ENCODE results near the gene TENM4.

TENM4 gene

DNA sequence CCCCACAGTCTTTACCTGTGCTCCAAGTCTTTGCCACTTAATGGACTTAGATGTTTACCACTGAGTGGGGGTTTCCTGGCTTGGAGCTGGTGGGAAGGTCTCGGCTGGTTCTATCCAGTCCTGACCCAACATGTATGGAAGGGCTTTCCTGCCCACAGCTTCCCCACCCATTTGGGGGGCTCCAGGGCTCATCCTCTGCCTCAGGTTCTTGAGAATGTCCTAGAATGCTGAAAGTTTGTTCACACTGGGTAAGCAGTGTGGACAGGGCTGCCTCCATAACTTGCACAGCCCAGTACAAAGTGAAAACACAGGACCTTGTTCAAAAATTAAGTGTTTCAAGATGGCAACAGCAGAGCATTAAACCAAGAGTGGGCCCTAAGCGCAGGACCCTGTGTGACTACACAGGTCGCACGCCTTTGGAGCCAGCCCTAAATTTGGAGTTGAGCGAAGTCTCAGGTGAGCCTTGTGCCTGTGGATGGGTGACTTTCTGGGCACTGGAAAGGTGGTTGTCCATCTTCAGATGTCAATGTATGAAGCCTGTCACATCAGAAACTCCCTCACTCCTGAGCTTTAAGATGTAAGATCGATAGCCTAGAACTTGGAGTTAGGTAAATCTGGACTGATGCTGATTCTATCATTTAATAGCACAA is 793.4 kb downstream of the TENM4 start:
- Histone ChIP-seq H3K36me3 (replicated peaks) (no peaks in the 10 kb centered on the region), H3K27me3 (replicated peaks) (no peaks in the 10 kb centered on the region), H3K4me3 (ENCODE audit: low read depth, low read length) (no peak overlapping the region), H3K27ac (no peak overlapping the region)
- in situ Hi-C loops (cut with HindIII; ENCODE audit: low pct_ligation_motif_present, low sequenced_read_pairs): no loop called here
- TF ChIP-seq, protein P1, sequence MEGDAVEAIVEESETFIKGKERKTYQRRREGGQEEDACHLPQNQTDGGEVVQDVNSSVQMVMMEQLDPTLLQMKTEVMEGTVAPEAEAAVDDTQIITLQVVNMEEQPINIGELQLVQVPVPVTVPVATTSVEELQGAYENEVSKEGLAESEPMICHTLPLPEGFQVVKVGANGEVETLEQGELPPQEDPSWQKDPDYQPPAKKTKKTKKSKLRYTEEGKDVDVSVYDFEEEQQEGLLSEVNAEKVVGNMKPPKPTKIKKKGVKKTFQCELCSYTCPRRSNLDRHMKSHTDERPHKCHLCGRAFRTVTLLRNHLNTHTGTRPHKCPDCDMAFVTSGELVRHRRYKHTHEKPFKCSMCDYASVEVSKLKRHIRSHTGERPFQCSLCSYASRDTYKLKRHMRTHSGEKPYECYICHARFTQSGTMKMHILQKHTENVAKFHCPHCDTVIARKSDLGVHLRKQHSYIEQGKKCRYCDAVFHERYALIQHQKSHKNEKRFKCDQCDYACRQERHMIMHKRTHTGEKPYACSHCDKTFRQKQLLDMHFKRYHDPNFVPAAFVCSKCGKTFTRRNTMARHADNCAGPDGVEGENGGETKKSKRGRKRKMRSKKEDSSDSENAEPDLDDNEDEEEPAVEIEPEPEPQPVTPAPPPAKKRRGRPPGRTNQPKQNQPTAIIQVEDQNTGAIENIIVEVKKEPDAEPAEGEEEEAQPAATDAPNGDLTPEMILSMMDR (IDR thresholded peaks at IDR 0.05; ENCODE audit: low read depth, low read length, missing control alignments): no peak
- no peak for DNase-seq

DNA sequence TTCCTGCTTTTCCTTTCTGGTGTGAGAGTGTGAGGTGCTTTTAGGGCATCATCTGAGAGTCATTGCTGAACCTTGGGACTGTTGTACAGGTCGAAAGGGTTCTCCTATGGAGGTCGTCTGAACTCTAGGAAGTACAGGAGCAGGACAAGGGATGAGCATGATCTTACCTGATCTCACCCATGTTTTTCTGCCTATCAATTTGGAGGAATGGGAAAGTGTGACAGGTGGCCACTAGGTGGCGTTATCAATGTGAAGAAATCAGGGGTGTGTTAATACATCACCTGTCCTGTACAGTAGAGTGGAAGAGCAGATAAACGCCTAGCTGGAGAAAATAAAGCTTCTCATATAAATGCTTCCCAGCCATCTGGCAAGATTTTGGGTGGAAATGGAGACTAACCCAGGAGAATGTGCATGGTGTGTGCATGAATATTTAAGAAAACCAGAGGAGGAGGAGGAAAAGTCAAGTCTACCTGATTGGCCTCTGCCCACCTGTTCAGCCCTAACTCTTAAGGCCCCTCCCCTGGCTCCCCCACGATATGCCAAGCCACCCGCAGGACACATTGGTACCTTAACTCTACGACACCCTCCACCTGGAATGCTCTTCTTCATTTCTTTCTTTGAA is 794.2 kb downstream of the TENM4 start:
- Histone ChIP-seq H3K27me3 (replicated peaks) (no peaks in the 10 kb centered on the region), H3K36me3 (replicated peaks) (no peaks in the 10 kb centered on the region), H3K4me3 (ENCODE audit: low read depth, low read length) (no peak overlapping the region), H3K27ac (no peak overlapping the region)
- peak; percentile 18 for DNase-seq
- in situ Hi-C loops (cut with HindIII; ENCODE audit: low pct_ligation_motif_present, low sequenced_read_pairs): no loop called here
- TF ChIP-seq, protein P1 (IDR thresholded peaks at IDR 0.05; ENCODE audit: low read depth, low read length, missing control alignments): peak; percentile 82

DNA sequence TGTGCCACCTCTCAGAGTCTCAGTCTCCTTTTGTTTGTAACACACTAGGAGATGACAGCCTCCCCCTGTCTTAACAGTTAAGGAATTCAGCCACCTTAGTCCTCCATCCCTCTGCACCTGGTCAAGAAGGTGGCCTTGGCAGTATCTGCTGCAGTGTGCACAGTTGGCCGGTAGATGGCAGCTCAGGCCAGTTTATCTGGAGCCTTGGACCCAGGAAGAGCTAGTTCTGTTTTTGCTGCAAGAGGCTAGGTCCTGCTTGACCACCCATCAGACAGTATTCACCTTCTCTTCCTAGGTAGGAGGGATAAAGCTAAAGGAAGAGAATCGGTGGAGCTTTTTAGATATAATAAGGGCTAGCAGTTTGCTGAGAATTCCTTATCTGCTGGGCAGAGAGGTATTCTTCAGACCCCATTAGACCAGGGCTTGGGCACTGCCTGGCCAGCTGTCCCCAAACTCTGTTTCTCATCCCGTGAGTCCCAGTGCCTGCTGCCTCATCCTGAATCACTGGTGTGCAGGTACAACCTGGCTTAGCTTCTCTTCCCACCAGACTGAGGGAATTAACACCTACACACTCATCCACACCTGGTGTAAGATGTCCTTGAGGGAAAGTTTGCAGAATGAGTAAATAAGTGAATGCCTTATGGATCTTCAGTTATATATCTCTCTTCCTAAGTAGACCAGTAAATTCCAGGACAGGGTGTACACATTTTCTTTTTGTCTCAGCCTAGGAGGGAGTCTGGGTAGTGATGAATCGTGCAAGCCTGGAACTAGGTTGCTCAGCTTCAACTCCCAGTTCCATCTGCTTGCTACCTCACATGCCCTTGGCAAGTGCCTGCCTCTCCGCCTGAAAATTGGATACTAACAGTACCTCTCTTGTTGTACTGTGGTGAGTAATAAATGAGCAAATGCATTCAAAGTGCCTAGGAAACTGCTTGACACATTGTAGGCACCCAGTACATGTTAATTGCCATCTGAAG is 795.3 kb downstream of the TENM4 start:
- Histone ChIP-seq H3K4me3 (ENCODE audit: low read depth, low read length) (no peak overlapping the region), H3K36me3 (replicated peaks) (no peaks in the 10 kb centered on the region), H3K27me3 (replicated peaks) (no peaks in the 10 kb centered on the region), H3K27ac (no peak overlapping the region)
- TF ChIP-seq, protein P1 (IDR thresholded peaks at IDR 0.05; ENCODE audit: low read depth, low read length, missing control alignments): peak; percentile 99
- in situ Hi-C loops (cut with HindIII; ENCODE audit: low pct_ligation_motif_present, low sequenced_read_pairs): no loop called here
- peak; percentile 54 for DNase-seq

DNA sequence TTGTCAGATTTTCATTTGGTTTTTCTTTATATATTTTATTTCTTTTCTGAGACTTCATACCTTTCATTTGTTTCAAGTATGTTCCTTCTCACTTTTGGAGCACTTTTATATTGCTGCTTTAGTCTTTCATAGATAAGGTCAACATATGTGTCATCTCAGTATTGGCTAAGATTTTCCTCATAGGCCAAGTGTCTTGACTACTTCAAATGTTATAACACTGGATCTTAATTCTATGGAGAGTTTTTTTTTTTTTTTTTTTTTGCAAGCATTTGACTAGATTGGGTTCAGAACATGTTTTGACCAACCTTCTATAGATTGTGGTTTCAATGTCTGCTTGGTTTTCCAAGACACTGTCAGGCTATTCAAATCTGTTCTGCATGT is 797.2 kb downstream of the TENM4 start:
- no peaks in the 10 kb centered on the region for H3K36me3 ChIP-seq (replicated peaks)
- in situ Hi-C loops (cut with HindIII; ENCODE audit: low pct_ligation_motif_present, low sequenced_read_pairs): no loop called here
- no peaks in the 10 kb centered on the region for H3K27me3 ChIP-seq (replicated peaks)
- TF ChIP-seq, protein P1 (IDR thresholded peaks at IDR 0.05; ENCODE audit: low read depth, low read length, missing control alignments): no peak
- no peak overlapping the region for H3K27ac ChIP-seq
- no peak for DNase-seq
- no peak overlapping the region for H3K4me3 ChIP-seq (ENCODE audit: low read depth, low read length)

DNA sequence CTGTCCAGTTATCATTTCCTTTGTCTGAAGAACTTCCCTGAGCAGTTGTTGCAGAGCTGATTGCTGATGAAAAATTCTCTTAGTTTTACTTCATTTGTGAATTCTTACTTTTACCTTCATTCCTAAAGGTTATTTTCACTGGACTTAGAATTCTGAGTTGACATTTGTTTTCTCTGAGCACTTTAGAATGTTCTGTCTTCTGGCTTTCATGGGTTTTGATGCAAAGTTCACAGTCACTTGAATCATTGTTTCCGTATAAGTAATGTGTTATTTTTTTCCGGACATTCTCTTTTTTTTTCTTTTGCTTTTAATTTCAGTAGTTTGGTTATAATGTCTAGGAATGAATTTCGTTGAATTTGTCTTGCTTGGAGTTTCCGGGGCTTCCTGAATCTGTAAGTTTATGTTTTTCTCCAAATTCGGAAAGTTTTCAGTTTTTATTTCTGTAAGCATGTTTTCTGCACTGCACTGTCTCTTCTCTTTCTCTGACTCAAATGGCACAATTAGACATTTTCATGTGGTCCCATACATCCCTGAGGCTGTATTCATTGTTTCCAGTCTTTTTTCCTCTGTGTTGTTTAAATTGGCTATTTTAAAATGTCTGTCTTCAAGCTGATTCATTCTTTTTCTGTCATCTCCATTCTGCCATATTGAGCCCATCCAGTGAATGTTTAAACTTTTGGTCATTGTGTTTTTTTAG is 797.7 kb downstream of the TENM4 start:
- Histone ChIP-seq H3K36me3 (replicated peaks) (no peaks in the 10 kb centered on the region), H3K4me3 (ENCODE audit: low read depth, low read length) (no peak overlapping the region), H3K27ac (no peak overlapping the region), H3K27me3 (replicated peaks) (no peaks in the 10 kb centered on the region)
- no peak for DNase-seq
- in situ Hi-C loops (cut with HindIII; ENCODE audit: low pct_ligation_motif_present, low sequenced_read_pairs): no loop called here
- TF ChIP-seq, protein P1 (IDR thresholded peaks at IDR 0.05; ENCODE audit: low read depth, low read length, missing control alignments): no peak

Measured in brain microvascular endothelial cell (primary cell).